ENCODE data around the gene DDX1.

DNA sequence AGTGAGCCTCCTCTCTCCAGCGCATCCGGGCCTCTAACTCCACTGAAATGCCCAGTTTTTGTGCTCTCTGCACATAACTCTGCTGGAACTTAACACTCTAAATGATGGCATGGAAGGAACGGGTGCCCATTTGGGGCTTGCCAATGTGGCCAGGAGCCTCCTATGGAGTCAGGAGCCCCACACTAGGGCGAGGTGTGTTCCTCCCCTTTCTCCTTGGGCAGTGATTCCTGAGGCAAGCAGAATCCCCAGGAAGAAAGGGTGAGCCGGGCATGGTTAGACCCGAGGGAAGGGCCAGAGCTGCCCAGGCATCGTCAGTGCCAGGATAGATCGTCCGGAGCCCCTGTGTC lies 63.0 kb downstream of the DDX1 start:
- TF ChIP-seq, protein P1, sequence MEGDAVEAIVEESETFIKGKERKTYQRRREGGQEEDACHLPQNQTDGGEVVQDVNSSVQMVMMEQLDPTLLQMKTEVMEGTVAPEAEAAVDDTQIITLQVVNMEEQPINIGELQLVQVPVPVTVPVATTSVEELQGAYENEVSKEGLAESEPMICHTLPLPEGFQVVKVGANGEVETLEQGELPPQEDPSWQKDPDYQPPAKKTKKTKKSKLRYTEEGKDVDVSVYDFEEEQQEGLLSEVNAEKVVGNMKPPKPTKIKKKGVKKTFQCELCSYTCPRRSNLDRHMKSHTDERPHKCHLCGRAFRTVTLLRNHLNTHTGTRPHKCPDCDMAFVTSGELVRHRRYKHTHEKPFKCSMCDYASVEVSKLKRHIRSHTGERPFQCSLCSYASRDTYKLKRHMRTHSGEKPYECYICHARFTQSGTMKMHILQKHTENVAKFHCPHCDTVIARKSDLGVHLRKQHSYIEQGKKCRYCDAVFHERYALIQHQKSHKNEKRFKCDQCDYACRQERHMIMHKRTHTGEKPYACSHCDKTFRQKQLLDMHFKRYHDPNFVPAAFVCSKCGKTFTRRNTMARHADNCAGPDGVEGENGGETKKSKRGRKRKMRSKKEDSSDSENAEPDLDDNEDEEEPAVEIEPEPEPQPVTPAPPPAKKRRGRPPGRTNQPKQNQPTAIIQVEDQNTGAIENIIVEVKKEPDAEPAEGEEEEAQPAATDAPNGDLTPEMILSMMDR (IDR thresholded peaks at IDR 0.05) = no peak
- no peak for TF ChIP-seq POLR2A (IDR thresholded peaks at IDR 0.05)
